NCI-H146 treated with DMSO at 0.1 percent for 48 hours (cell line): ENCODE results near the gene NHERF2.

Experiments used
- DNase-seq: peaks from one replicate; lab custom pipeline; 2025; ENCODE audit not compliant: unreplicated experiment; lab: John Stamatoyannopoulos, UW

Gene NHERF2

GRCh38 chr16:2038382-2039231 is 11.9 kb downstream of the NHERF2 start:
- no peak for DNase-seq

GRCh38 chr16:2039274-2040031 is 12.8 kb downstream of the NHERF2 start:
- DNase-seq = no peak

- no peak for DNase-seq
Observed at GRCh38 chr16:2040041-2040786, 13.5 kb downstream of the NHERF2 start.

- no peak for DNase-seq
Observed at GRCh38 chr16:2040787-2041522, 14.3 kb downstream of the NHERF2 start.

GRCh38 chr16:2042171-2042985 is 15.7 kb downstream of the NHERF2 start:
- peak; percentile 60 for DNase-seq

GRCh38 chr16:2042986-2043666 is 16.4 kb downstream of the NHERF2 start:
- no peak for DNase-seq

GRCh38 chr16:2043667-2044451 is 17.2 kb downstream of the NHERF2 start:
- DNase-seq = no peak

DNA sequence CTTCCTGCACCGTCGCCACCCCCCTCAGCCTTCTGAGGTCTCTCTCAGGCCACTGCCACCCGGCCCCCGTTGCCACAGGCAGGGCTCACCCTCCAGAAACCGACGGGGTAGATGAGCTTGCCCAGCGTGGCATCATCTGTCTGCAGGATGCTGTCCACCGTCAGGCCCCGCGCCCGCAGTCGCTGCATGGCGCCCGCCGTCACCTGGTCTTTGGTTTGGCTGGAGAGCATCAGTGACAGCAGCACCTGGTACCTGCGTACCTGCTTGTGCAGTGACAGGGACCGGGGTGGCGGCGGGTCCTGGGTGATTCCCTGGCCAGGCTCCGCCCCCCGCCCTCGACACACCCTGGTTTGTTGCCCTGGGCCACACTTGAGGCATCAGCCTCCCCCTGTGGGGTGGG is 17.8 kb downstream of the NHERF2 start:
- DNase-seq = no peak

DNA sequence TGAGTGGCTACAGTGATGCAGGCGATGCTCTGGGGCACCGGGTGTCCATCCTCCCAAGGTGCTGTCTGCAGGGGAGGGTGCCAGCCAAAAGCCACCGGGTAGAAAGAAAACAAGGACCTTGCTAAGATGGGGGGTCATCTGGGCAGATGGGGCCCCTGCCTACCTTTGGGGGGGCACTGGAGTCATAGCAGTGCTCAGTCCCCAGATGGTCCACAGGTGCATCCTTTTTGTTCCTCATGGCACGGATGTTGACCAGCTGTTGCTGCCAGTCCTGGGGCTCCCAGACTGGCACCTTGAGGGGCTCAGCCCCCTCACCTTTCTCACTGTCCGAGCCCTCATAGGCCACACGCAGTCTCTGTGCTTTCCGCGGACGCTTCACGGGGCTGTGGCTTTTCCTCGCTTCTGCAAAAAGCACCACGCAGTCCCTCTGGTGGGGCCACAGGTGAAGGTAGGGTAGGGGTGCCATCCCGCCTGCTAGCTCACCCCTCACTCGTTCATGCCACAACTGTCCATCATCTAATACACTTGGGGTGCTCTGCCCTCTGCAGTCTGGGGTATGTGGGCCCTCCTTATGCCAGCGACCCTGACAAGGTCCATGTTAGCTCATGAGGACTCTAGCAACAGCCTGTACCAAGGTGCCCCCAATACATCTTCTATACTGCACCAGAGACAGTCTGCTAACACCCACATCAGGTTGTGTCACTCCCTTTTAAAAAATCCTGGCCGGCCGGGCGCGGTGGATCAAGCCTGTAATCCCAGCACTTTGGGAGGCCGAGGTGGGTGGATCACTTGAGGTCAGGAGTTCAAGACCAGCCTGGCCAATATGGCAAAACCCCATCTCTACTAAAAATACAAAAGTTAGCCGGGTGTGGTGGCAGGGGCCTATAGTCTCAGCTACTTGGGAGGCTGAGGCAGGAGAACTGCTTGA is 19.5 kb downstream of the NHERF2 start:
- no peak for DNase-seq

DNA sequence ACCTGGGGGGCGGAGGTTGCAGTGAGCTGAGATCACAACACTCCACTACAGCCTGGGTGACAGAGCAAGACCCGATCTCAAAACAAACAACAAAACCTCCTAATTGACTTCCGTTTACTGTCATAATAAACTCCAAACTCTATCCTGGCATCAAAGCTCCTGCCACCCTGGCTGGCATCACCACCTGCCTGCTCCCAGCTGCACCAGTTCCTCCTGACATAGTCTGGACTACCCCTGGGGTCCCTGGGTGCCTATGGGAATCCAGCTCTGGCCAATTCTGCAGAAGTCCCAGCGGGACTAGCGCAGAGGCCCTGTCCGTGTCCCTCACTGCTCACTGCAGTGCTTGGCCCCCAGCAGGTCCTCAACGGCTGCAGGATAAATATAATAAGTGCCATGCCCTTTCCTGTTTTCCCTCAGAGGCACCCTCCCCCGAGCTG is 20.2 kb downstream of the NHERF2 start:
- no peak for DNase-seq

DNA sequence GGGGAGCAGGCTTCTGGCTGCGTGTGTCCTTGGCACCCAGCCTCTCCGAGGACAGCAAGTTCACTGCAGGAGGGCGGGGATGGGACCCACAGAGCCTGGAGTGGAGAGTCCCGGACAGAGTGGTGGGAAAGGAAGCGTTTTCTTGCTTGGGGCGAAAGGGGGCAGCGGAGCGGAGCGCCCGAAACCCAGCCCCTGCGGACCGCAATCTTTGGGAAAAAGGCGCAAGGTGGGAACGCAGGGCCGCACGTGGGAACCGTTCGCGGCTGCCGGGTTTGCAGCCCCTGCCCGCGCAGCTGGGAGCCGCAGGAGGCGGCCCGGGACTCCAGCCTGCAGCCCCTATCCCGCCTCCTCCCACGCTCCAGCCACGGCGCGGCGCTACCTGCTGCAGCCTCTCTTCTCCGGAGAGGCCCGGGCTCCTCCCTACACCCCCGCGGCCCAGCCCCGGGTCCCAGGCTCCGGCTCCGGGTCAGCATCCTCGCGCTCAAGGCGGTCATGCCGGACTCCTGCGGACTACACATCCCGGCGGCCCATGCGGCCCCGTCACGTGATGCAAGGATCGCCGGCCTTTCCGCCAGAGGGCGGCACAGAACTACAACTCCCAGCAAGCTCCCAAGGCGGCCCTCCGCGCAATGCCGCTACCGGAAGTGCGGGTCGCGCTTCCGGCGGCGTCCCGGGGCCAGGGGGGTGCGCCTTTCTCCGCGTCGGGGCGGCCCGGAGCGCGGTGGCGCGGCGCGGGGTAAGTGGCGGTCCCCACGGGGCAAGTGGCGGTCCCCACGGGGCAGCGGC is 20.8 kb downstream of the NHERF2 start, which contains the start of the genes NTHL1 and TSC2:
NTHL1 (minus strand) TSS at position 505 of the 786 bp plus-strand sequence; CDS start at position 494, 11 bp downstream.
TSC2 (plus strand) TSS at position 656 of the 786 bp plus-strand sequence. CDS start 631 bp downstream, outside the sequence.
- peak; percentile 93 for DNase-seq

DNA sequence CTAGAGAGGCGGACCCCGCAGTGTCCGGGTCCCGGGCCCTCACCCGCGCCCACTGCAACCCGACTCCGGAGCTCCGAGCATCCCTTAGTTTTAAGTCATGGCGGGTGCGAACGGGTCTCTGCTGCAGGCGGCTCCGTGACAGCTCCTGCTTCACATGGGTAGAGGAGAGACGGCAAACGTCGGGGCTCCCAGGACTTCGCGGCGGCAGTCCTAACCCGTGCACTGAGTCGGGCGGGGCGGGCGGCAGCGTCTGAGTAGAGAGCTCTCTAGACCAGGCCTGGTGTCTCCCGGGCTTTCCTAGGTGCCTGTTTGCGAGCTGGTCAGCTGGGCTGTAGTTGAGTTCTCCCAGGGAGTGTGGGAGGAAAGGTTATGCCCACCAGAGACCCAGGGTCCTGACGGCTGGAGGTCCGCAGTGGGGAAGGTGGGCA is 21.4 kb downstream of the NHERF2 start:
- DNase-seq = no peak

- DNase-seq = no peak
Observed at GRCh38 chr16:2053211-2053610, 26.5 kb downstream of the NHERF2 start.

GRCh38 chr16:2053897-2054296 is 27.2 kb downstream of the NHERF2 start:
- no peak for DNase-seq

GRCh38 chr16:2054543-2055245 is 28.0 kb downstream of the NHERF2 start:
- DNase-seq = no peak

- no peak for DNase-seq
Observed at GRCh38 chr16:2056077-2056476, 29.4 kb downstream of the NHERF2 start.
